WTC11 (cell line): ENCODE measurements around the gene FAM89B.

ENCODE experiments used
- FOXJ3 ChIP-seq: sonication (generic); formaldehyde crosslinking; IDR thresholded peaks from 2 replicates; pipeline ENCODE4 v1.9.0; 2021; ENCODE audit warnings: missing genetic modification reagents, mild to moderate bottlenecking, borderline replicate concordance
- NFE2L1 ChIP-seq: sonication (generic); formaldehyde crosslinking; IDR thresholded peaks from 2 replicates; pipeline ENCODE4 v1.8.1; 2023; ENCODE audit warnings: missing genetic modification reagents
- TF ChIP-seq, protein P1 (sequence below): fragments of 200-600 bp; IDR thresholded peaks from 2 replicates; pipeline ENCODE4 v1.8.0; 2022; ENCODE audit warnings: antibody characterized with exemption
- TF ChIP-seq, protein P2 (sequence below): sonication (generic); formaldehyde crosslinking; IDR thresholded peaks from 2 replicates; pipeline ENCODE4 v1.8.0; 2022; ENCODE audit warnings: missing genetic modification reagents

DNA sequence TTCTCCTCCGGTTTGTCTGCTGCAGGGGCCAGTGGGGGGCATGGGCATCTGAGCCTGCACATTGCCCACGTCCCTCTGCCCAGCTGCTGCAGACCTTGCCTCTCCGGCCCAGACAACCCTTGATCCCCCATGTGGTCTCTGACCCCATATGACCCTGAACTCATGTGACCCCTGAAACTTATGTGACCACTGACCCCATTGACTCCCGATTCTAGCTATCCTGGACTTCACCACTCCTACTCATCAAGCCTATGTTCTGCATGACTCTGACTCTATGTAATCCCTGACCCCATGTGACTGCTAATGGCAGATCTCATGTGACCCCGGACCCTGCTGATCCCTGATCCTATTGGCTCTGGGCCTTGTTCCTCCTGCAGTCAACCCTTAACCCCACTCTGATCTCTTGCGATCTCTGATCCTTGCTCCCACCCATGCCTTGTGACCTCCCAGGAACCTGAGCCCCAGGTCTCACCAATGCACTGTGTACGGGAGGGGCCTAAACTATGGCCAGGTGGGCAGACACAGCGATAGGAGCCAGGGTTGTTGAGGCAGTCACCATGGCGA, 19.9 kb upstream of the FAM89B start:
- TF ChIP-seq NFE2L1 (CRISPR knock-in tag) (no peak), FOXJ3 (CRISPR knock-in tag) (no peak)
- TF ChIP-seq, protein P1, sequence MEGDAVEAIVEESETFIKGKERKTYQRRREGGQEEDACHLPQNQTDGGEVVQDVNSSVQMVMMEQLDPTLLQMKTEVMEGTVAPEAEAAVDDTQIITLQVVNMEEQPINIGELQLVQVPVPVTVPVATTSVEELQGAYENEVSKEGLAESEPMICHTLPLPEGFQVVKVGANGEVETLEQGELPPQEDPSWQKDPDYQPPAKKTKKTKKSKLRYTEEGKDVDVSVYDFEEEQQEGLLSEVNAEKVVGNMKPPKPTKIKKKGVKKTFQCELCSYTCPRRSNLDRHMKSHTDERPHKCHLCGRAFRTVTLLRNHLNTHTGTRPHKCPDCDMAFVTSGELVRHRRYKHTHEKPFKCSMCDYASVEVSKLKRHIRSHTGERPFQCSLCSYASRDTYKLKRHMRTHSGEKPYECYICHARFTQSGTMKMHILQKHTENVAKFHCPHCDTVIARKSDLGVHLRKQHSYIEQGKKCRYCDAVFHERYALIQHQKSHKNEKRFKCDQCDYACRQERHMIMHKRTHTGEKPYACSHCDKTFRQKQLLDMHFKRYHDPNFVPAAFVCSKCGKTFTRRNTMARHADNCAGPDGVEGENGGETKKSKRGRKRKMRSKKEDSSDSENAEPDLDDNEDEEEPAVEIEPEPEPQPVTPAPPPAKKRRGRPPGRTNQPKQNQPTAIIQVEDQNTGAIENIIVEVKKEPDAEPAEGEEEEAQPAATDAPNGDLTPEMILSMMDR: no peak
- TF ChIP-seq, protein P2, sequence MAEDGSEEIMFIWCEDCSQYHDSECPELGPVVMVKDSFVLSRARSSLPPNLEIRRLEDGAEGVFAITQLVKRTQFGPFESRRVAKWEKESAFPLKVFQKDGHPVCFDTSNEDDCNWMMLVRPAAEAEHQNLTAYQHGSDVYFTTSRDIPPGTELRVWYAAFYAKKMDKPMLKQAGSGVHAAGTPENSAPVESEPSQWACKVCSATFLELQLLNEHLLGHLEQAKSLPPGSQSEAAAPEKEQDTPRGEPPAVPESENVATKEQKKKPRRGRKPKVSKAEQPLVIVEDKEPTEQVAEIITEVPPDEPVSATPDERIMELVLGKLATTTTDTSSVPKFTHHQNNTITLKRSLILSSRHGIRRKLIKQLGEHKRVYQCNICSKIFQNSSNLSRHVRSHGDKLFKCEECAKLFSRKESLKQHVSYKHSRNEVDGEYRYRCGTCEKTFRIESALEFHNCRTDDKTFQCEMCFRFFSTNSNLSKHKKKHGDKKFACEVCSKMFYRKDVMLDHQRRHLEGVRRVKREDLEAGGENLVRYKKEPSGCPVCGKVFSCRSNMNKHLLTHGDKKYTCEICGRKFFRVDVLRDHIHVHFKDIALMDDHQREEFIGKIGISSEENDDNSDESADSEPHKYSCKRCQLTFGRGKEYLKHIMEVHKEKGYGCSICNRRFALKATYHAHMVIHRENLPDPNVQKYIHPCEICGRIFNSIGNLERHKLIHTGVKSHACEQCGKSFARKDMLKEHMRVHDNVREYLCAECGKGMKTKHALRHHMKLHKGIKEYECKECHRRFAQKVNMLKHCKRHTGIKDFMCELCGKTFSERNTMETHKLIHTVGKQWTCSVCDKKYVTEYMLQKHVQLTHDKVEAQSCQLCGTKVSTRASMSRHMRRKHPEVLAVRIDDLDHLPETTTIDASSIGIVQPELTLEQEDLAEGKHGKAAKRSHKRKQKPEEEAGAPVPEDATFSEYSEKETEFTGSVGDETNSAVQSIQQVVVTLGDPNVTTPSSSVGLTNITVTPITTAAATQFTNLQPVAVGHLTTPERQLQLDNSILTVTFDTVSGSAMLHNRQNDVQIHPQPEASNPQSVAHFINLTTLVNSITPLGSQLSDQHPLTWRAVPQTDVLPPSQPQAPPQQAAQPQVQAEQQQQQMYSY (CRISPR knock-in tag): no peak
